C4-2B (cell line): ENCODE measurements around the gene IFNG.

Source experiments
- ZFX ChIP-seq: fragments of 450-650 bp; IDR thresholded peaks from 2 replicates; pipeline ENCODE4 v1.6.1; 2017
- TF ChIP-seq, protein P1 (sequence below): fragments of 450-650 bp; conservative IDR thresholded peaks from 2 replicates; pipeline ENCODE4 v1.5.1; 2017; ENCODE audit warnings: mild to moderate bottlenecking

DNA sequence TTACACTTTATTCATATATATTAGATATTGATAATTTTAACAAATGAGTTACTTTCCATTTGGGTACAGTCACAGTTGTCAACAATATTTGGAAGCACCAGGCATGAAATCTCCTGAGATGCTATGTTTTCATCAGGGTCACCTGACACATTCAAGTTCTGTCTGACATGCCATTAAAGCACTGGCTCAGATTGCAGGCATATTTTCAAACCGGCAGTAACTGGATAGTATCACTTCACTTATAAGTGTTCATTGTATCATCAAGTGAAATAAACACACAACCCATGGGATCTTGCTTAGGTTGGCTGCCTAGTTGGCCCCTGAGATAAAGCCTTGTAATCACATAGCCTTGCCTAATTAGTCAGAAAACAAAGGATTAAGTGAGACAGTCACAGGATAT is 4.8 kb downstream of the IFNG start:
- TF ChIP-seq, protein P1, sequence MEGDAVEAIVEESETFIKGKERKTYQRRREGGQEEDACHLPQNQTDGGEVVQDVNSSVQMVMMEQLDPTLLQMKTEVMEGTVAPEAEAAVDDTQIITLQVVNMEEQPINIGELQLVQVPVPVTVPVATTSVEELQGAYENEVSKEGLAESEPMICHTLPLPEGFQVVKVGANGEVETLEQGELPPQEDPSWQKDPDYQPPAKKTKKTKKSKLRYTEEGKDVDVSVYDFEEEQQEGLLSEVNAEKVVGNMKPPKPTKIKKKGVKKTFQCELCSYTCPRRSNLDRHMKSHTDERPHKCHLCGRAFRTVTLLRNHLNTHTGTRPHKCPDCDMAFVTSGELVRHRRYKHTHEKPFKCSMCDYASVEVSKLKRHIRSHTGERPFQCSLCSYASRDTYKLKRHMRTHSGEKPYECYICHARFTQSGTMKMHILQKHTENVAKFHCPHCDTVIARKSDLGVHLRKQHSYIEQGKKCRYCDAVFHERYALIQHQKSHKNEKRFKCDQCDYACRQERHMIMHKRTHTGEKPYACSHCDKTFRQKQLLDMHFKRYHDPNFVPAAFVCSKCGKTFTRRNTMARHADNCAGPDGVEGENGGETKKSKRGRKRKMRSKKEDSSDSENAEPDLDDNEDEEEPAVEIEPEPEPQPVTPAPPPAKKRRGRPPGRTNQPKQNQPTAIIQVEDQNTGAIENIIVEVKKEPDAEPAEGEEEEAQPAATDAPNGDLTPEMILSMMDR, result no peak
- TF ChIP-seq ZFX, result no peak
